Activated CD4-positive, alpha-beta T cell treated with anti-CD3 and anti-CD28 coated beads, Interleukin-2, amount 50 U/mL, for 16 hours (primary cell): ENCODE results near the gene MBD3.

Experiments used
- DNase-seq: peaks from one replicate; pipeline ENCODE4 v3.0.0-alpha.2; 2020

MBD3 gene

GRCh38 chr19:1618157-1619093 lies 25.8 kb upstream of the MBD3 start:
- peak; percentile 33 for DNase-seq

- no peak for DNase-seq
These were observed 24.2 kb upstream of the MBD3 start for GRCh38 chr19:1616875-1617274.

- DNase-seq, result no peak
These were observed 23.7 kb upstream of the MBD3 start for GRCh38 chr19:1616396-1616795.

GRCh38 chr19:1615156-1615765 lies 22.6 kb upstream of the MBD3 start:
- DNase-seq, result no peak

GRCh38 chr19:1613808-1614570 lies 21.3 kb upstream of the MBD3 start:
- DNase-seq, result no peak

- no peak for DNase-seq
These were observed 20.5 kb upstream of the MBD3 start for GRCh38 chr19:1613146-1613545.

- no peak for DNase-seq
These were observed 19.7 kb upstream of the MBD3 start for GRCh38 chr19:1612114-1613086.

- DNase-seq, result no peak
These were observed 18.7 kb upstream of the MBD3 start for GRCh38 chr19:1611353-1611752.

- no peak for DNase-seq
These were observed 17.9 kb upstream of the MBD3 start for GRCh38 chr19:1610579-1610978.

- DNase-seq, result no peak
These were observed 17.2 kb upstream of the MBD3 start for GRCh38 chr19:1609680-1610474.

GRCh38 chr19:1609103-1609396 lies 16.4 kb upstream of the MBD3 start:
- no peak for DNase-seq

- DNase-seq, result no peak
These were observed 15.9 kb upstream of the MBD3 start for GRCh38 chr19:1608359-1609102.

GRCh38 chr19:1606138-1606651 lies 13.5 kb upstream of the MBD3 start:
- no peak for DNase-seq

GRCh38 chr19:1605236-1606137 lies 12.8 kb upstream of the MBD3 start, which contains the start of gene UQCR11:
Gene UQCR11 (minus strand): TSS chr19:1605462. CDS start chr19:1605409, 53 bp downstream.
- peak; percentile 96 for DNase-seq

- no peak for DNase-seq
These were observed 9.5 kb upstream of the MBD3 start for GRCh38 chr19:1602091-1602707.

- DNase-seq, result no peak
These were observed 9.0 kb upstream of the MBD3 start for GRCh38 chr19:1601613-1602064.

GRCh38 chr19:1599460-1599846 lies 6.8 kb upstream of the MBD3 start:
- DNase-seq, result no peak

- no peak for DNase-seq
These were observed 6.3 kb upstream of the MBD3 start for GRCh38 chr19:1598777-1599459.

GRCh38 chr19:1593501-1593772 lies 772 bp upstream of the MBD3 start:
- DNase-seq, result no peak
